Glutamatergic neuron (in vitro differentiated cells): ENCODE results near the gene STX18. TPM values are rescaled to one million over a fixed set of nuclear protein-coding genes. Genes with fewer than 3 reads are reported as not detected.

Source experiments
- DNase-seq: peaks from one replicate; pipeline ENCODE4 v3.0.0; 2022
- H3K27ac Mint-ChIP-seq: one replicate; pipeline ENCODE4 v1.8.0; 2020; ENCODE audit warnings: mild to moderate bottlenecking, mixed read lengths, inconsistent platforms; ENCODE audit not compliant: unreplicated experiment
- H3K27me3 Mint-ChIP-seq: one replicate; pipeline ENCODE4 v1.8.0; 2020; ENCODE audit warnings: mild to moderate bottlenecking, moderate library complexity, mixed read lengths, inconsistent platforms; ENCODE audit not compliant: unreplicated experiment
- H3K36me3 Mint-ChIP-seq: one replicate; pipeline ENCODE4 v1.8.0; 2020; ENCODE audit warnings: mild to moderate bottlenecking, mixed read lengths, inconsistent platforms; ENCODE audit not compliant: unreplicated experiment
- H3K4me1 Mint-ChIP-seq: one replicate; pipeline ENCODE4 v1.8.0; 2020; ENCODE audit warnings: mild to moderate bottlenecking, low read depth, mixed read lengths, inconsistent platforms; ENCODE audit not compliant: unreplicated experiment
- H3K4me3 Mint-ChIP-seq: one replicate; pipeline ENCODE4 v1.8.0; 2020; ENCODE audit warnings: mild to moderate bottlenecking, mixed read lengths, inconsistent platforms; ENCODE audit not compliant: unreplicated experiment
- H3K9me3 Mint-ChIP-seq: one replicate; pipeline ENCODE4 v1.8.0; 2020; ENCODE audit warnings: mild to moderate bottlenecking, moderate library complexity, mixed read lengths, inconsistent platforms; ENCODE audit not compliant: unreplicated experiment
- CTCF ChIP-seq: fragments of 200-600 bp; sonication (generic); IDR thresholded peaks from one replicate; pipeline ENCODE4 v1.5.0; 2021; ENCODE audit not compliant: partially characterized antibody, unreplicated experiment
- total RNA-seq: library from RNA; stranded (reverse); fragmentation: NEBNext Ultra II Directional; extraction: Animal tissue kit (Norgen Biotek cat#: 25700); gene quantifications from one replicate; pipeline ENCODE4 v1.2.1, GENCODE V29; 2021; ENCODE audit not compliant: unreplicated experiment

The STX18 gene
- total RNA-seq, 1 donor from 2014 or later, result 26.3 TPM

GRCh38 chr4:4387531-4388310 lies 154.1 kb downstream of the STX18 start:
- Mint-ChIP-seq H3K36me3 (no peaks in the 10 kb centered on the region), H3K27ac (peak overlapping the region; percentile 62), H3K9me3 (peaks cover 17% of the 10 kb centered on the region), H3K4me3 (peak overlapping the region; percentile 86), H3K4me1 (peaks cover 14% of the 10 kb centered on the region), H3K27me3 (peaks cover 28% of the 10 kb centered on the region)
- no peak for TF ChIP-seq CTCF
- DNase-seq, result peak; percentile 52

- peak; percentile 77 for DNase-seq
- Mint-ChIP-seq H3K9me3 (peaks cover 17% of the 10 kb centered on the region), H3K4me1 (peaks cover 14% of the 10 kb centered on the region), H3K27me3 (peaks cover 28% of the 10 kb centered on the region), H3K4me3 (peak within 1 kb of the TSS; percentile 89), H3K27ac (peak within 1 kb of the TSS; percentile 79), H3K36me3 (no peaks in the 10 kb centered on the region)
- no peak for TF ChIP-seq CTCF
Measured at GRCh38 chr4:4386736-4387392, 155.0 kb downstream of the STX18 start, which contains the start of gene NSG1. NSG1 (plus strand) TSS chr4:4387102; CDS start chr4:4387630, 528 bp downstream.

- DNase-seq, result peak; percentile 60
- Mint-ChIP-seq H3K27me3 (peaks cover 25% of the 10 kb centered on the region), H3K4me3 (peak overlapping the region; percentile 89), H3K27ac (peak overlapping the region; percentile 79), H3K4me1 (peaks cover 14% of the 10 kb centered on the region), H3K36me3 (no peaks in the 10 kb centered on the region), H3K9me3 (peaks cover 15% of the 10 kb centered on the region)
- no peak for TF ChIP-seq CTCF
Measured at GRCh38 chr4:4386296-4386735, 155.5 kb downstream of the STX18 start.

- Mint-ChIP-seq H3K9me3 (peaks cover 13% of the 10 kb centered on the region), H3K36me3 (no peaks in the 10 kb centered on the region), H3K27me3 (peaks cover 23% of the 10 kb centered on the region), H3K27ac (no peak overlapping the region), H3K4me3 (peak overlapping the region; percentile 89), H3K4me1 (peaks cover 14% of the 10 kb centered on the region)
- DNase-seq, result no peak
- no peak for TF ChIP-seq CTCF
Measured at GRCh38 chr4:4385729-4386295, 156.0 kb downstream of the STX18 start.
